PFSK-1 (cell line): Measurements from ENCODE around the gene NR3C2.

Source experiments
- FOXP2 ChIP-seq: optimal IDR thresholded peaks from 2 replicates; pipeline ENCODE3; 2011; ENCODE audit warnings: borderline replicate concordance, control low read depth, inconsistent platforms; ENCODE audit not compliant: insufficient read depth; ENCODE audit errors: extremely low read length, extremely low read depth
- POLR2AphosphoS5 ChIP-seq: IDR thresholded peaks from 2 replicates; pipeline ENCODE4 v1.6.1; 2012; ENCODE audit warnings: low read depth, mild to moderate bottlenecking, control low read depth, low read length, moderate library complexity
- SIN3A ChIP-seq: IDR thresholded peaks from 2 replicates; pipeline ENCODE4 v1.6.1; 2012; ENCODE audit warnings: mild to moderate bottlenecking, low read length, moderate library complexity, borderline replicate concordance; ENCODE audit not compliant: insufficient read depth
- TAF1 ChIP-seq: IDR thresholded peaks from 2 replicates; pipeline ENCODE4 v1.6.1; 2012; ENCODE audit warnings: low read length, control low read depth, borderline replicate concordance; ENCODE audit not compliant: insufficient read depth
- TF ChIP-seq, protein P1 (sequence below), 2 experiments: IDR thresholded peaks; 2 replicates each; pipeline versions ENCODE4 v1.6.1 to v1.8.0; 2011 to 2012; ENCODE audit warnings: low read depth in 2 of 2, low read length in 2 of 2, control low read depth in 1 of 2, inconsistent platforms in 1 of 2, mild to moderate bottlenecking in 1 of 2, moderate library complexity in 1 of 2; ENCODE audit not compliant: insufficient read depth in 1 of 2

The NR3C2 gene

DNA sequence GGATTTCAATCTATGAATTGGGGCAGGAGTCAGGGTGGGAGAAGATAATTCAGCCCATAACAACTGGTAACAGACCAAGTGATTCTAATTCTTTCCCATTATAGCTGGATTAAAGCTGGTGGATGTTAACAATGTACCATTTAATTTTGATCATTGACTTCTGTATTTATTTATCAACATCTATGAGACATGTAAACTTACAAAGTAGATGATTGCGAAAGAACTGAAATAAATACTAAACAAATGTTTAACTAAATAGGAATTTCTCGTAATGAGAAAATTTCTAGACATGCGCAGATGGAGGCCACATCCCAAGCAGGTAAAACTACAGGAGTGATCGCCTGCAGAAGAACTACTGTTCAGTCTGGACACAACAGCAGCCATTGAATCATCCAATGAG lies 107.1 kb downstream of the NR3C2 start:
- TF ChIP-seq FOXP2 (no peak), POLR2AphosphoS5 (no peak), TAF1 (no peak), SIN3A (no peak)
- TF ChIP-seq, protein P1, sequence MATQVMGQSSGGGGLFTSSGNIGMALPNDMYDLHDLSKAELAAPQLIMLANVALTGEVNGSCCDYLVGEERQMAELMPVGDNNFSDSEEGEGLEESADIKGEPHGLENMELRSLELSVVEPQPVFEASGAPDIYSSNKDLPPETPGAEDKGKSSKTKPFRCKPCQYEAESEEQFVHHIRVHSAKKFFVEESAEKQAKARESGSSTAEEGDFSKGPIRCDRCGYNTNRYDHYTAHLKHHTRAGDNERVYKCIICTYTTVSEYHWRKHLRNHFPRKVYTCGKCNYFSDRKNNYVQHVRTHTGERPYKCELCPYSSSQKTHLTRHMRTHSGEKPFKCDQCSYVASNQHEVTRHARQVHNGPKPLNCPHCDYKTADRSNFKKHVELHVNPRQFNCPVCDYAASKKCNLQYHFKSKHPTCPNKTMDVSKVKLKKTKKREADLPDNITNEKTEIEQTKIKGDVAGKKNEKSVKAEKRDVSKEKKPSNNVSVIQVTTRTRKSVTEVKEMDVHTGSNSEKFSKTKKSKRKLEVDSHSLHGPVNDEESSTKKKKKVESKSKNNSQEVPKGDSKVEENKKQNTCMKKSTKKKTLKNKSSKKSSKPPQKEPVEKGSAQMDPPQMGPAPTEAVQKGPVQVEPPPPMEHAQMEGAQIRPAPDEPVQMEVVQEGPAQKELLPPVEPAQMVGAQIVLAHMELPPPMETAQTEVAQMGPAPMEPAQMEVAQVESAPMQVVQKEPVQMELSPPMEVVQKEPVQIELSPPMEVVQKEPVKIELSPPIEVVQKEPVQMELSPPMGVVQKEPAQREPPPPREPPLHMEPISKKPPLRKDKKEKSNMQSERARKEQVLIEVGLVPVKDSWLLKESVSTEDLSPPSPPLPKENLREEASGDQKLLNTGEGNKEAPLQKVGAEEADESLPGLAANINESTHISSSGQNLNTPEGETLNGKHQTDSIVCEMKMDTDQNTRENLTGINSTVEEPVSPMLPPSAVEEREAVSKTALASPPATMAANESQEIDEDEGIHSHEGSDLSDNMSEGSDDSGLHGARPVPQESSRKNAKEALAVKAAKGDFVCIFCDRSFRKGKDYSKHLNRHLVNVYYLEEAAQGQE (IDR thresholded peaks at IDR 0.05; ENCODE audit: insufficient read depth in 1 of 2, low read depth in 2 of 2, low read length in 2 of 2): no peak

DNA sequence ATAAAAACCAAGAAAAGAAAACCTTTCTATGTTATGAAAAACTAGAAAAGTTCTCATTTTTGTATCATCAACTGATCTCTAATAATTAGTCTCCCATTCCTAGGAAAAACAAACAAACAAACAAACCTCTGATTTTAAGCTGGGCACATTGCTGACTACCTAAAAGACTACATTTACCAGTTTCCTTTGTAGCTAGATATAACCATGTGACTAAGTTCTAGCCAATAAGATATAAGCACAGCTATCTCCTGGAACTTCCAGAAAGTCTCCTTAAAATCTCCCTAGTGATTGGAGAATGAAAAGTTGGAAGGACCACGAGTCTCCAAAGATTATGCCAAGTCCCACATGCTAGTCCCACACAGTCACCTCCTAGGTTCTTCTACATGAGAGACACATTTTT lies 108.9 kb downstream of the NR3C2 start:
- no peak for TF ChIP-seq SIN3A
- no peak for TF ChIP-seq TAF1
- no peak for TF ChIP-seq FOXP2
- TF ChIP-seq POLR2AphosphoS5: no peak

GRCh38 chr4:148332486-148332885 lies 109.7 kb downstream of the NR3C2 start:
- TF ChIP-seq FOXP2: no peak
- TF ChIP-seq, protein P1 (IDR thresholded peaks at IDR 0.05; ENCODE audit: insufficient read depth in 1 of 2, low read depth in 2 of 2, low read length in 2 of 2): no peak
- no peak for TF ChIP-seq SIN3A
- no peak for TF ChIP-seq TAF1
- no peak for TF ChIP-seq POLR2AphosphoS5

DNA sequence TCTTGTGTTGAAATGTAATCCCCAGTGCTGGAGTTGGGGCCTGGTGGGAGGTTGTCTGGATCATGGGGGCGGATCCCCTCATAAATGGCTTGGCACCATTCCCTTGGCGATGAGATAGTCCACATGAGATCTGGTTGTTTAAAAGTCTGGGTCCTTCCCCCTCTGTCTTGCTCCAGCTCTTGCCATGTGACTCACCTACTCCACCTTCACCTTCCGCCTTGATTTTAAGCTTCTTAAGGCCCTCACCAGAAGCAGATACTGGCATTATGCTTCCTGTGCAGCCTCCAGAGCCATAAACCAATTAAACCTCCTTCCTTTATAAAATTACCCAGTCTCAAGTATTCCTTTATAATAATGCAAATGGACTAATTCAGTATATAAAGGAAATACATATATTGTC lies 111.5 kb downstream of the NR3C2 start:
- no peak for TF ChIP-seq POLR2AphosphoS5
- no peak for TF ChIP-seq FOXP2
- TF ChIP-seq TAF1: no peak
- TF ChIP-seq, protein P1 (IDR thresholded peaks at IDR 0.05; ENCODE audit: insufficient read depth in 1 of 2, low read depth in 2 of 2, low read length in 2 of 2): no peak
- no peak for TF ChIP-seq SIN3A

DNA sequence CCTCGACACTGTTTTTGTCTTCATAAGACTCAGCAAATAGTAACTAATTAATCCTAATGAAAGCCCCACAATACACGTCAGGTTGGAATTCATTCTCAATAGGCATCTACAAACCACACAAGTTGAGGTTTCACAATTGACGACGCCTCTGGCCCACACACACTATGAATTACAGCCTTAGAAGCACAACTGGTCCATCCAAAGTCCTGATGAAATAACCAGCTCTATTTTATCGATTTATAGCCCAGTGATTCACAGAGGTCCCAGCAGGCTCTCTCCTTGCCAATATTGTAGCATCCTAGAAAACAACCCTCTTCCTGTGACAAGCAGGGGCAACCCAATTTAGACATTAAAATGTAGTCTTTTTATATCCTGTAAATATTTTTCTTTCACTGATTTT lies 112.1 kb downstream of the NR3C2 start:
- no peak for TF ChIP-seq SIN3A
- TF ChIP-seq TAF1: no peak
- no peak for TF ChIP-seq FOXP2
- no peak for TF ChIP-seq POLR2AphosphoS5
- TF ChIP-seq, protein P1 (IDR thresholded peaks at IDR 0.05; ENCODE audit: insufficient read depth in 1 of 2, low read depth in 2 of 2, low read length in 2 of 2): no peak

GRCh38 chr4:148329751-148330150 lies 112.5 kb downstream of the NR3C2 start:
- TF ChIP-seq FOXP2: no peak
- no peak for TF ChIP-seq SIN3A
